T1000 (cell line): ENCODE results near the gene RPL7L1.

Experiments used
- DNase-seq: peaks from one replicate; lab custom pipeline; 2025; ENCODE audit warnings: mixed read lengths; lab: John Stamatoyannopoulos, UW

The RPL7L1 gene

GRCh38 chr6:42933205-42933604 is 53.8 kb downstream of the RPL7L1 start:
- no peak for DNase-seq

DNA sequence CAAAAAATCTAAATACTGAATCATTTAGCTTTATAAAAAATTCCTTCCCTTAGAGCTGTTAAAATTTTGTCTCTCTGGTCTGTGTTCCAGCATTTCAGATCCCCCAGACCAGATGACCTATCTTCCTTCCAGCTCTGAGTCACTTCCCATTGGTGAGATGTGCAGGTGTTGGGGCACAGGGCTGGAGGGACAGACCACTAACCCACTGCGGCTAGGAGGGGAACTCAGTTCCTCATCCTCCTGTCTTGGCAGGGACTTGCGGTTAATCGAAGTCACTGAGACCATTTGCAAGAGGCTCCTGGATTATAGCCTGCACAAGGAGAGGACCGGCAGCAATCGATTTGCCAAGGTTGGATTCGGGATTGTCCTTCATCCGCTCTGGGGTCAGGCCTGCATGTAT is 55.9 kb downstream of the RPL7L1 start:
- no peak for DNase-seq

- DNase-seq: no peak
Measured at GRCh38 chr6:42936398-42936797, 57.0 kb downstream of the RPL7L1 start.

GRCh38 chr6:42937548-42938427 is 58.4 kb downstream of the RPL7L1 start:
- no peak for DNase-seq

GRCh38 chr6:42938428-42938796 is 59.0 kb downstream of the RPL7L1 start:
- DNase-seq: no peak

GRCh38 chr6:42938987-42939809 is 59.8 kb downstream of the RPL7L1 start:
- no peak for DNase-seq
